Mucosa of descending colon (tissue), 3 donors: ENCODE measurements around the gene GSG1L. TPM values are rescaled to one million over a fixed set of nuclear protein-coding genes. Genes with fewer than 3 reads are reported as not detected.

Experiments used
- ATAC-seq: fragments of 200-7000 bp; cut with Tn5 transposase; one replicate; pipeline ENCODE4 v1.9.1; 2020; ENCODE audit warnings: mild to moderate bottlenecking, moderate library complexity
- DNase-seq, 3 donors: peaks; one replicate each; pipeline ENCODE4 v3.0.0-alpha.2; 2020
- H3K36me3 ChIP-seq: fragments of 200-600 bp; one replicate; pipeline ENCODE4 v1.8.0; 2021; ENCODE audit warnings: low read depth, mild to moderate bottlenecking
- H3K4me1 ChIP-seq: fragments of 200-600 bp; one replicate; pipeline ENCODE4 v1.8.0; 2021; ENCODE audit warnings: low read depth, mild to moderate bottlenecking
- H3K4me3 ChIP-seq: fragments of 200-600 bp; one replicate; pipeline ENCODE4 v1.8.0; 2021; ENCODE audit warnings: mild to moderate bottlenecking
- H3K9me3 ChIP-seq: fragments of 200-600 bp; one replicate; pipeline ENCODE4 v1.8.0; 2021; ENCODE audit warnings: mild to moderate bottlenecking
- intact Hi-C, 2 donors: fragments of 100-400 bp; cut with DNase I in 1 of 2; cut with micrococcal nuclease in 1 of 2; formaldehyde crosslinking; loops; one replicate each; pipeline versions ENCODE4 v1.11.0 to v1.11.1; 2022; cut with DNase I, micrococcal nuclease
- total RNA-seq, 3 donors: library from RNA; stranded (reverse); fragmentation: NEBNext Ultra II Directional in 2 of 3; extraction: Animal tissue kit (Norgen Biotek cat#: 25700) in 2 of 3; gene quantifications; one replicate each; pipeline versions ENCODE4 v1.2.1 to v1.2.4, GENCODE V29; 2021 to 2023
- TF ChIP-seq, protein P1 (sequence below): fragments of 200-600 bp; IDR thresholded peaks from one replicate; pipeline ENCODE4 v1.8.0; 2022; ENCODE audit warnings: antibody characterized with exemption, mild to moderate bottlenecking
- donor health status: DM: no; HTN: no; CAD: no; lungs with moderate emphysema.
- donor health status: DM: no; HTN: no; CAD: no.
- donor health status: DM: no; HTN: yes; CAD: no.

GSG1L gene
- total RNA-seq, 3 donors from 2014 or later, result 0.46 to 1.2 TPM; not detected in 1

DNA sequence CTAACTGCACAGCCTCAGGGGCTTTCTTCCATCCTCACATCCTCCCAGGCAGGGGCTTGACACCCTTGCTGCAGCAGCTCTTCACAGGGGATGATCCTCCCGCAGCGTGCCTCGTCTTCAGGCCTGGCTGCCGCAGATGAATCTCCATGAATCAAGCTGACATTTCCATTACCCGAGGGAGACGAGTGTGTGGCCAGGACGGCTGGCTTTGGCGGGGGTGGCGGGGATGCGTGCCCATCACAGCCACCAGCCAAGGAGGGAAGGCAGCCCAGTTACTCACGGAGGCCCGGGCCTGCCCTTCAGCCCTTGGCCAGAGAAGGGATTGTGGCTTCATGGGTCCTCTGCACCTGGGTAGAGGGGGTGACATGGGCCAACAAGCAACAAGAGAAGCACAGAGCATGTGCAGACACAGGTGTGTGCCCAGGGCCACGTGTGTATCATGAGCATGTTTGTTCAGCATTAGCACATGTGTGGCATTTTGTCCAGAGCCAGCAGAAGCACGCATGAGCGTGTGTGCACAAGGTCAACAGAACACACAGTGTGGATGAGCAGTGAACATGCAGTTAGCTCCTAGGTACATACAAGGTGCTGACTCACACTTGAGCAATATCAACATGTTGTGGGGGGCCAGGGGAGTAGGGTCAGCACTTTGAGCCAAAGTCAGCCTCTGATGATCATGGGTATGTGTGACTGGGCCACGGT is 277.1 kb downstream of the GSG1L start:
- ATAC-seq (no peak), DNase-seq (no peak)
- Histone ChIP-seq H3K36me3 (no peaks in the 10 kb centered on the region), H3K4me3 (no peak overlapping the region), H3K4me1 (no peaks in the 10 kb centered on the region), H3K9me3 (no peaks in the 10 kb centered on the region)
- intact Hi-C loops, result no loop called here
- TF ChIP-seq, protein P1, sequence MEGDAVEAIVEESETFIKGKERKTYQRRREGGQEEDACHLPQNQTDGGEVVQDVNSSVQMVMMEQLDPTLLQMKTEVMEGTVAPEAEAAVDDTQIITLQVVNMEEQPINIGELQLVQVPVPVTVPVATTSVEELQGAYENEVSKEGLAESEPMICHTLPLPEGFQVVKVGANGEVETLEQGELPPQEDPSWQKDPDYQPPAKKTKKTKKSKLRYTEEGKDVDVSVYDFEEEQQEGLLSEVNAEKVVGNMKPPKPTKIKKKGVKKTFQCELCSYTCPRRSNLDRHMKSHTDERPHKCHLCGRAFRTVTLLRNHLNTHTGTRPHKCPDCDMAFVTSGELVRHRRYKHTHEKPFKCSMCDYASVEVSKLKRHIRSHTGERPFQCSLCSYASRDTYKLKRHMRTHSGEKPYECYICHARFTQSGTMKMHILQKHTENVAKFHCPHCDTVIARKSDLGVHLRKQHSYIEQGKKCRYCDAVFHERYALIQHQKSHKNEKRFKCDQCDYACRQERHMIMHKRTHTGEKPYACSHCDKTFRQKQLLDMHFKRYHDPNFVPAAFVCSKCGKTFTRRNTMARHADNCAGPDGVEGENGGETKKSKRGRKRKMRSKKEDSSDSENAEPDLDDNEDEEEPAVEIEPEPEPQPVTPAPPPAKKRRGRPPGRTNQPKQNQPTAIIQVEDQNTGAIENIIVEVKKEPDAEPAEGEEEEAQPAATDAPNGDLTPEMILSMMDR, result no peak

DNA sequence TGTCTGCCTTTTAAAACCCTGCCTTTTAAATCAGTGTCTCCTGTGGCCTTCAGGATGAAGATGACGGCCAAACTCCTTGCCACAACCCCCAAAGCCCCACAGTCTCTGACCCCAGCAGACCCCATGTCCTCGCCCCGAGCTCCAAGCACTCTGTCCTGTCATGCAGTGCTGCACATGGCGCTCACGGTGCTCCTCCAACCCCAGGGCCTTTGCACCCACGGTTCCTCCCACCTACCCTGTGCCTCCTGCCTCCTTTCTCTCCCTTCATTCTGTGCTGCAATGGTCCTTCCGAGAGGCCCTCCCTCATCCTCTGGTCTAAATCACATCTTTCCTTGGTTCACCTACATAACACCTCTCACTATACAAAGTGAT is 278.2 kb downstream of the GSG1L start:
- no peak for DNase-seq
- no peak for ATAC-seq
- no peak overlapping the region for H3K4me3 ChIP-seq
- TF ChIP-seq, protein P1, result no peak
- H3K36me3 ChIP-seq, result no peaks in the 10 kb centered on the region
- intact Hi-C loops, result no loop called here
- H3K9me3 ChIP-seq, result no peaks in the 10 kb centered on the region
- H3K4me1 ChIP-seq, result no peaks in the 10 kb centered on the region

DNA sequence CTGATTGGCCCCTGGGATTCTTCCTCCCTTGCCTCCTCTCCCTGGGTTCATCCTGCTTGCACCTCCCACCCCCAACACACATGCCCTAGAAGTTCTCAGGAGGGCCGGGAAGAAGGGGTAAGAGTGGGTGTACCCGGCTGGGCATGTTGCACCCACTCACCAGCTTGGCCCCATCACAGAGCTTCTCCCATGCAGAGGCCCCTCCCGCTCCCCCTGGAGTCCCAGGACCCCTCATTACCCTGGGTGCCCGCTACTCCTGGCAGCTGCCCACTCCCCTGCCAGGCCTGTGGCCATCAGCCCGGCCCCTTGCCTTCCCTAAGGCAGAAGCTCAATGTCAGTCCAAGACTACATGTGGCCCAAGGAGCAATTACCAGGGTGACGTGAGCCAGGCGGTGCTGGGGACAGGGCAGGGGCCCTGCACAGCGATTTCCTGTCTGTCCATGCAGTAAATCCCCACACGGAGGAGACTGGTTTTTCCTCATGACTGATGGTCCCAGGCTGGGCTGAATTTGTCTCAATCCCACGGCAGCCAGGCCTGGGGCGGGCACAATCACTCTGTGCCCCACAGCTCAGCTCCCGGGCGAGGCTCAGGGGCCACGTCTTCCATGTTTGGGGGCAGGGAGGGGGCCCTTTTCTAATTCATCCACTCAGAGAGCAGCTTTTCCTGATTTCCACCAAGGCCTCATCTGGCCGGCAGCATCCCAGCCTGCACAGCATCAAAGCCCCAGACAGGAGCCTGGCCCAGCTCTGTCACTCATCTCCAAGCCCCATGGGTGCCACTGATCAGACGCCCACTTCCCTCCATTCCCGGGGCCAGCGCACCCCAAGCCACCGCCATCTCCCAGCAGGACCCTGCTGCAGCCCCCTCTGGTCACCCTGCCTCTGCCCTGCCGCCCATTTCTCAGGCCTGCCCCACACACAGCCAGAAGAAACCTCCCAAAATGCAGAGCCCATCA is 278.9 kb downstream of the GSG1L start:
- Histone ChIP-seq H3K9me3 (no peaks in the 10 kb centered on the region), H3K36me3 (no peaks in the 10 kb centered on the region), H3K4me3 (no peak overlapping the region), H3K4me1 (no peaks in the 10 kb centered on the region)
- TF ChIP-seq, protein P1, result no peak
- no peak for DNase-seq
- intact Hi-C loops, result no loop called here
- no peak for ATAC-seq

GRCh38 chr16:27781981-27782880 is 281.3 kb downstream of the GSG1L start:
- Histone ChIP-seq H3K4me3 (no peak overlapping the region), H3K9me3 (no peaks in the 10 kb centered on the region), H3K4me1 (no peaks in the 10 kb centered on the region), H3K36me3 (no peaks in the 10 kb centered on the region)
- no peak for DNase-seq
- TF ChIP-seq, protein P1, result no peak
- intact Hi-C loops, result no loop called here
- ATAC-seq, result no peak

DNA sequence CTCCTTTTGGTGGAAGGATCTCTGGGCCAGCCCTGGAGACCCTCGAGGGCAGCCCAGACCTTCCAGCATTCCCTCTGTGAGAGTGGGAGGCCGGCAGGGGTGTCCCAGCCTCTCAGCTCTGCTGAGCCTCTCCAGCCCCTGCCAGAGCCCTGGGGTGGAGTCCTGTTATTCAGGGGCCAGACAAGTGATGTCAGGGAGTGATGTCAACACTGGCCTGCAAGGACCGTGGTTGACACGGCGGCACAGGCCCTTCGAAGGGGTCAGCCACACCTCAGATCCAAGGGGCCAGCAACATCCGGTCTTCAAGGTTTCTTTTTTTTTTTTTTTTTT is 282.4 kb downstream of the GSG1L start:
- H3K4me3 ChIP-seq, result no peak overlapping the region
- H3K9me3 ChIP-seq, result no peaks in the 10 kb centered on the region
- TF ChIP-seq, protein P1, result no peak
- H3K36me3 ChIP-seq, result no peaks in the 10 kb centered on the region
- no peaks in the 10 kb centered on the region for H3K4me1 ChIP-seq
- ATAC-seq (no peak), DNase-seq (no peak)
- intact Hi-C loops, result no loop called here
